ENCODE measurements around the gene POLR2L.

DNA sequence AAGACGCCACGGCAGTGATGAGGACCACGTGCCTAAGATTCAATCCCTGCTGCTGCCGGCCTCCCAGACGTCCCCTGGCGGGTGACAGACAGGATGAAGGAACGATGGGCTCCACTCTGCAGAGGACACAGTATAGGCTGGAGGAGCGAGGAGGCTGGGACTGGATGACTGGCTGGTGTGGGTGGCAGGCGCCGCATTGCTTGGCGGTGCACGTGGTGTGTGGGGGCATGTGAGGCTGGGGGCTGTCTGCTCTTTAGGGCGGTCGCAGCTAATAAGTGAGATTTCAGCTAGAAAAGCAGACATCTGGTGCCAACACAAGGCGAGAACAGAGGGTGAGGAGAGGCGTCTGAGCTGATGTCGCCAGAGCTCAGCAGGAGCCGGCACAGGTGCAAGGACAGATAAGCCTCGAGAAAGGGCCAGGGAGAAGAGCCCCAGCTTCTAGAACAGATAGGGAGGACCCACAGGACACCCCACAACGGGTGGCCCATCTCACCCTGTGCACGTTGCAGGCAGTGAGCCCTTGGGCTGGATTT, 33.5 kb upstream of the POLR2L start:
- TF ChIP-seq, protein P1, sequence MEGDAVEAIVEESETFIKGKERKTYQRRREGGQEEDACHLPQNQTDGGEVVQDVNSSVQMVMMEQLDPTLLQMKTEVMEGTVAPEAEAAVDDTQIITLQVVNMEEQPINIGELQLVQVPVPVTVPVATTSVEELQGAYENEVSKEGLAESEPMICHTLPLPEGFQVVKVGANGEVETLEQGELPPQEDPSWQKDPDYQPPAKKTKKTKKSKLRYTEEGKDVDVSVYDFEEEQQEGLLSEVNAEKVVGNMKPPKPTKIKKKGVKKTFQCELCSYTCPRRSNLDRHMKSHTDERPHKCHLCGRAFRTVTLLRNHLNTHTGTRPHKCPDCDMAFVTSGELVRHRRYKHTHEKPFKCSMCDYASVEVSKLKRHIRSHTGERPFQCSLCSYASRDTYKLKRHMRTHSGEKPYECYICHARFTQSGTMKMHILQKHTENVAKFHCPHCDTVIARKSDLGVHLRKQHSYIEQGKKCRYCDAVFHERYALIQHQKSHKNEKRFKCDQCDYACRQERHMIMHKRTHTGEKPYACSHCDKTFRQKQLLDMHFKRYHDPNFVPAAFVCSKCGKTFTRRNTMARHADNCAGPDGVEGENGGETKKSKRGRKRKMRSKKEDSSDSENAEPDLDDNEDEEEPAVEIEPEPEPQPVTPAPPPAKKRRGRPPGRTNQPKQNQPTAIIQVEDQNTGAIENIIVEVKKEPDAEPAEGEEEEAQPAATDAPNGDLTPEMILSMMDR (IDR thresholded peaks at IDR 0.05; ENCODE audit: insufficient read depth, low read length, poor library complexity, severe bottlenecking) = no peak
- TF ChIP-seq EZH2phosphoT487 (conservative IDR thresholded peaks at IDR 0.05; ENCODE audit: low read length) = no peak
